ENCODE results near the gene SEC22A. TPM values are rescaled to one million over a fixed set of nuclear protein-coding genes. Genes with fewer than 3 reads are reported as not detected.

SEC22A gene
- total and polyA plus RNA-seq, 2 experiments from 2014 or later = 16.0 to 21.9 TPM

- H3K9me3 ChIP-seq (ENCODE audit: low read depth) = no peaks in the 10 kb centered on the region
- TF ChIP-seq CTCF (IDR thresholded peaks at IDR 0.05; ENCODE audit: poor library complexity) (no peak), EZH2 (IDR thresholded peaks at IDR 0.05; ENCODE audit: borderline replicate concordance) (no peak), EZH2phosphoT487 (IDR thresholded peaks at IDR 0.05; ENCODE audit: low read depth, severe bottlenecking, unreplicated experiment) (no peak)
- H3K9me2 ChIP-seq (replicated peaks; ENCODE audit: insufficient read depth) = no peaks in the 10 kb centered on the region
- H3K4me2 ChIP-seq = no peak overlapping the region
- H3K4me3 ChIP-seq = no peak overlapping the region
- WGBS (ENCODE audit: low lambda C conversion rate, missing lambda C conversion rate) = 84% methylated on average over 5 of the region's 5 CpGs
- H3K36me3 ChIP-seq (replicated peaks; ENCODE audit: insufficient read depth, low read depth) = no peaks in the 10 kb centered on the region
- H3K27ac ChIP-seq = no peak overlapping the region
- H4K20me1 ChIP-seq (ENCODE audit: insufficient read depth, poor library complexity, severe bottlenecking) = no peaks in the 10 kb centered on the region
- no peaks in the 10 kb centered on the region for H3K79me2 ChIP-seq
- no peaks in the 10 kb centered on the region for H3K4me1 ChIP-seq (ENCODE audit: insufficient read depth)
- H3K27me3 ChIP-seq = peaks cover 2% of the 10 kb centered on the region
- no peak overlapping the region for H2AFZ ChIP-seq
- no peak for DNase-seq (ENCODE audit: low spot score)
Observed at GRCh38 chr3:123313889-123314288, 112.1 kb downstream of the SEC22A start.

GRCh38 chr3:123314359-123315270 is 112.9 kb downstream of the SEC22A start:
- Histone ChIP-seq H3K9me2 (replicated peaks; ENCODE audit: insufficient read depth) (no peaks in the 10 kb centered on the region), H4K20me1 (ENCODE audit: insufficient read depth, poor library complexity, severe bottlenecking) (no peaks in the 10 kb centered on the region), H3K27ac (no peak overlapping the region), H3K4me3 (no peak overlapping the region), H3K9me3 (ENCODE audit: low read depth) (no peaks in the 10 kb centered on the region), H3K4me1 (ENCODE audit: insufficient read depth) (no peaks in the 10 kb centered on the region), H3K27me3 (peaks cover 2% of the 10 kb centered on the region), H3K4me2 (no peak overlapping the region), H3K79me2 (no peaks in the 10 kb centered on the region), H2AFZ (no peak overlapping the region), H3K36me3 (replicated peaks; ENCODE audit: insufficient read depth, low read depth) (no peaks in the 10 kb centered on the region)
- no peak for TF ChIP-seq CTCF (IDR thresholded peaks at IDR 0.05; ENCODE audit: poor library complexity)
- TF ChIP-seq EZH2phosphoT487 (IDR thresholded peaks at IDR 0.05; ENCODE audit: low read depth, severe bottlenecking, unreplicated experiment) = no peak
- no peak for TF ChIP-seq EZH2 (IDR thresholded peaks at IDR 0.05; ENCODE audit: borderline replicate concordance)
- WGBS (ENCODE audit: low lambda C conversion rate, missing lambda C conversion rate) = 33% methylated on average over 14 of the region's 14 CpGs
- DNase-seq (ENCODE audit: low spot score) = no peak

- no peaks in the 10 kb centered on the region for H3K79me2 ChIP-seq
- no peaks in the 10 kb centered on the region for H4K20me1 ChIP-seq (ENCODE audit: insufficient read depth, poor library complexity, severe bottlenecking)
- H3K9me2 ChIP-seq (replicated peaks; ENCODE audit: insufficient read depth) = no peaks in the 10 kb centered on the region
- no peak overlapping the region for H2AFZ ChIP-seq
- no peak overlapping the region for H3K4me3 ChIP-seq
- WGBS (ENCODE audit: low lambda C conversion rate, missing lambda C conversion rate) = 31% methylated on average over 4 of the region's 4 CpGs
- H3K36me3 ChIP-seq (replicated peaks; ENCODE audit: insufficient read depth, low read depth) = no peaks in the 10 kb centered on the region
- H3K27ac ChIP-seq = no peak overlapping the region
- H3K9me3 ChIP-seq (ENCODE audit: low read depth) = no peaks in the 10 kb centered on the region
- no peaks in the 10 kb centered on the region for H3K4me1 ChIP-seq (ENCODE audit: insufficient read depth)
- H3K4me2 ChIP-seq = no peak overlapping the region
- no peak for TF ChIP-seq CTCF (IDR thresholded peaks at IDR 0.05; ENCODE audit: poor library complexity)
- H3K27me3 ChIP-seq = peaks cover 4% of the 10 kb centered on the region
- DNase-seq (ENCODE audit: low spot score) = no peak
Observed at GRCh38 chr3:123315271-123315595, 113.5 kb downstream of the SEC22A start.

Data from hepatocyte (in vitro differentiated cells).